A673 (cell line): Measurements from ENCODE around the gene PAPSS2.

Experiments used
- CTCF ChIP-seq: fragments of 300-800, 200-600 bp; sonication (generic); conservative IDR thresholded peaks from 2 replicates; pipeline ENCODE4 v1.5.1; 2017; ENCODE audit warnings: low read depth, mild to moderate bottlenecking, antibody characterized with exemption, low read length, moderate library complexity, mixed read lengths
- EZH2 ChIP-seq: fragments of 200-600 bp; sonication (generic); IDR thresholded peaks from 2 replicates; pipeline ENCODE4 v1.6.1; 2017; ENCODE audit warnings: borderline replicate concordance, low read depth, mild to moderate bottlenecking, mixed read lengths, antibody characterized with exemption, low read length; ENCODE audit not compliant: poor library complexity, severe bottlenecking

DNA sequence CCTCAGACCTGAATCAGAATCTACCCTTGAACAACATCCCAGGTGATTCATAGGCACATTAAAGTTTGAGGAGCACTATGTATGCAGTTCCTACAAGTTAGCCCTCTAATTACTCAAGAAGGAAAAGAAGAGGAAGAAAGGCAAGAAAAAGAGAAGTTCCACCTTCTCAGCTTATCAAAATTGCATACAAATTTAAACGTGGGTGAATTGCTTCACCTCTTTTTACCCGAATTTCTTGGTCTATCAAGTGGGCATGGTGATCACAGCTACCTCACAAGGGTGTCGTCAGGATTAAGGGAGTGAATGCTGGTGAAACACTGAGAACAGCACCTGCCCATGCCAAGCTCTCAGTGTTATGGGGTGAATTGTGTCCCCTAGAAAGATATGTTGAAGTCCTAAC lies 43.8 kb upstream of the PAPSS2 start:
- TF ChIP-seq CTCF (no peak), EZH2 (no peak)
